ENCODE measurements around the gene ZC3H13. TPM values are rescaled to one million over a fixed set of nuclear protein-coding genes. Genes with fewer than 3 reads are reported as not detected.

Gene ZC3H13
- total RNA-seq, 2 experiments from 2014 or later = 27.2 to 43.9 TPM

- DNase-seq (ENCODE audit: low spot score) = no peak
- H2AFZ ChIP-seq (ENCODE audit: low read length) = no peak overlapping the region
- H4K20me1 ChIP-seq (ENCODE audit: insufficient read depth, low read length) = no peaks in the 10 kb centered on the region
- POLR2A ChIA-PET = no interaction called here
- H3K27ac ChIP-seq (ENCODE audit: low read depth, low read length, poor library complexity, severe bottlenecking) = no peak overlapping the region
- CTCF ChIA-PET (ENCODE audit: unreplicated experiment) = no interaction called here
- intact Hi-C loops (cut with micrococcal nuclease; ENCODE audit: unreplicated experiment) = no loop called here
- no peaks in the 10 kb centered on the region for H3K4me1 ChIP-seq (ENCODE audit: insufficient read depth, low read length, poor library complexity, severe bottlenecking)
- no peaks in the 10 kb centered on the region; the same call in 1 of the 2 replicates for H3K79me2 ChIP-seq (ENCODE audit: insufficient read depth, low read depth, low read length)
- no TSS peak for BruUV-seq (replicated peaks)
- H3K4me3 ChIP-seq (ENCODE audit: low read depth, low read length, poor library complexity, severe bottlenecking) = no peak overlapping the region
- H3K9me2 ChIP-seq (ENCODE audit: insufficient read depth, low read length) = no peaks in the 10 kb centered on the region
- H3K36me3 ChIP-seq (ENCODE audit: insufficient read depth, low read length) = peaks cover 37% of the 10 kb centered on the region
- H3K4me2 ChIP-seq (ENCODE audit: low read length) = no peak overlapping the region
- no peaks in the 10 kb centered on the region for H3K9me3 ChIP-seq (ENCODE audit: low read length)
- TF ChIP-seq, protein P1, sequence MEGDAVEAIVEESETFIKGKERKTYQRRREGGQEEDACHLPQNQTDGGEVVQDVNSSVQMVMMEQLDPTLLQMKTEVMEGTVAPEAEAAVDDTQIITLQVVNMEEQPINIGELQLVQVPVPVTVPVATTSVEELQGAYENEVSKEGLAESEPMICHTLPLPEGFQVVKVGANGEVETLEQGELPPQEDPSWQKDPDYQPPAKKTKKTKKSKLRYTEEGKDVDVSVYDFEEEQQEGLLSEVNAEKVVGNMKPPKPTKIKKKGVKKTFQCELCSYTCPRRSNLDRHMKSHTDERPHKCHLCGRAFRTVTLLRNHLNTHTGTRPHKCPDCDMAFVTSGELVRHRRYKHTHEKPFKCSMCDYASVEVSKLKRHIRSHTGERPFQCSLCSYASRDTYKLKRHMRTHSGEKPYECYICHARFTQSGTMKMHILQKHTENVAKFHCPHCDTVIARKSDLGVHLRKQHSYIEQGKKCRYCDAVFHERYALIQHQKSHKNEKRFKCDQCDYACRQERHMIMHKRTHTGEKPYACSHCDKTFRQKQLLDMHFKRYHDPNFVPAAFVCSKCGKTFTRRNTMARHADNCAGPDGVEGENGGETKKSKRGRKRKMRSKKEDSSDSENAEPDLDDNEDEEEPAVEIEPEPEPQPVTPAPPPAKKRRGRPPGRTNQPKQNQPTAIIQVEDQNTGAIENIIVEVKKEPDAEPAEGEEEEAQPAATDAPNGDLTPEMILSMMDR (conservative IDR thresholded peaks at IDR 0.05; ENCODE audit: low read length) = no peak
- TF ChIP-seq EZH2phosphoT487 (IDR thresholded peaks at IDR 0.05; ENCODE audit: borderline replicate concordance, low read depth, low read length) = no peak
Observed at GRCh38 chr13:46022481-46022880, 30.1 kb downstream of the ZC3H13 start.

GRCh38 chr13:46016216-46016615 is 36.3 kb downstream of the ZC3H13 start:
- no peaks in the 10 kb centered on the region for H3K79me2 ChIP-seq (ENCODE audit: insufficient read depth, low read depth, low read length)

DNA sequence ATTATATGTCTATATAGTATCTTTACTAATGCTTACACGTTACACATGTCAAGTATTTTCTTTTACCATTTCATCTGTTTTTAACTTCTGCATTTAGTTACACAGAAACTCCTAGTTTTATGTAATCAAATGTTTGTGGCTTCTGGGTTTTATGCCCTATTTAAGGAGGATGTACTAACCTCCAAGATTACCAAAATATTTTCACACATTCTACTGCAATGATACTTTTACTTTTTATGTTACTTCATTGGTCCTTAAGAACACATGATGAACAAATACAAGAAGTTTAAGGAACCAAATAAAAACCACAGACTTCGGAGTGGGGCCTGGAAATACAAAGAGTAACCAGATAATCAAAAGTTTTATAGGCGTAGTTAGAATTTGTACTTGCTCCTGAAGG is 37.2 kb downstream of the ZC3H13 start:
- H3K9me3 ChIP-seq (ENCODE audit: low read length) = no peaks in the 10 kb centered on the region
- no peaks in the 10 kb centered on the region for H3K4me1 ChIP-seq (ENCODE audit: insufficient read depth, low read length, poor library complexity, severe bottlenecking)
- H3K9me2 ChIP-seq (ENCODE audit: insufficient read depth, low read length) = no peaks in the 10 kb centered on the region
- H3K4me3 ChIP-seq (ENCODE audit: low read depth, low read length, poor library complexity, severe bottlenecking) = no peak overlapping the region
- BruUV-seq (replicated peaks) = no TSS peak
- H3K27ac ChIP-seq (ENCODE audit: low read depth, low read length, poor library complexity, severe bottlenecking) = no peak overlapping the region
- no peak overlapping the region for H2AFZ ChIP-seq (ENCODE audit: low read length)
- DNase-seq (ENCODE audit: low spot score) = no peak
- no peak overlapping the region for H3K4me2 ChIP-seq (ENCODE audit: low read length)
- CTCF ChIA-PET (ENCODE audit: unreplicated experiment) = no interaction called here
- no peaks in the 10 kb centered on the region for H3K79me2 ChIP-seq (ENCODE audit: insufficient read depth, low read depth, low read length)
- TF ChIP-seq, protein P1 (conservative IDR thresholded peaks at IDR 0.05; ENCODE audit: low read length) = no peak
- TF ChIP-seq EZH2phosphoT487 (IDR thresholded peaks at IDR 0.05; ENCODE audit: borderline replicate concordance, low read depth, low read length) = no peak
- no peaks in the 10 kb centered on the region for H4K20me1 ChIP-seq (ENCODE audit: insufficient read depth, low read length)
- intact Hi-C loops (cut with micrococcal nuclease; ENCODE audit: unreplicated experiment) = no loop called here
- POLR2A ChIA-PET = no interaction called here
- peaks cover 58% of the 10 kb centered on the region for H3K36me3 ChIP-seq (ENCODE audit: insufficient read depth, low read length)

More at GRCh38 chr13:46016216-46016615, 36.3 kb downstream of the ZC3H13 start:
- no peak overlapping the region for H3K4me2 ChIP-seq (ENCODE audit: low read length)
- TF ChIP-seq, protein P1 (conservative IDR thresholded peaks at IDR 0.05; ENCODE audit: low read length) = no peak
- TF ChIP-seq EZH2phosphoT487 (IDR thresholded peaks at IDR 0.05; ENCODE audit: borderline replicate concordance, low read depth, low read length) = no peak
- H3K27ac ChIP-seq (ENCODE audit: low read depth, low read length, poor library complexity, severe bottlenecking) = no peak overlapping the region
- H2AFZ ChIP-seq (ENCODE audit: low read length) = no peak overlapping the region
- H3K4me3 ChIP-seq (ENCODE audit: low read depth, low read length, poor library complexity, severe bottlenecking) = no peak overlapping the region
- no TSS peak for BruUV-seq (replicated peaks)
- ChIA-PET POLR2A (interaction anchor here (0.6 to 0.7 kb wide), 3 partner anchors 51 to 864 kb away, joined by 3 read pairs; no protein-coding TSS in a partner anchor), CTCF (ENCODE audit: unreplicated experiment) (no interaction called here)
- DNase-seq (ENCODE audit: low spot score) = no peak
- H3K4me1 ChIP-seq (ENCODE audit: insufficient read depth, low read length, poor library complexity, severe bottlenecking) = no peaks in the 10 kb centered on the region
- H3K9me3 ChIP-seq (ENCODE audit: low read length) = no peaks in the 10 kb centered on the region
- intact Hi-C loops (cut with micrococcal nuclease; ENCODE audit: unreplicated experiment) = no loop called here
- no peaks in the 10 kb centered on the region for H3K9me2 ChIP-seq (ENCODE audit: insufficient read depth, low read length)
- H4K20me1 ChIP-seq (ENCODE audit: insufficient read depth, low read length) = no peaks in the 10 kb centered on the region
- H3K36me3 ChIP-seq (ENCODE audit: insufficient read depth, low read length) = peaks cover 52% of the 10 kb centered on the region

All from OCI-LY7 (cell line).